Upper lobe of left lung (tissue), 6 donors: ENCODE results near the gene VPS13D. TPM values are rescaled to one million over a fixed set of nuclear protein-coding genes. Genes with fewer than 3 reads are reported as not detected.

Experiments used
- ATAC-seq, 2 donors: fragments of 200-7000 bp; cut with Tn5 transposase; one replicate each; pipeline ENCODE4 v1.9.1; 2022; ENCODE audit warnings: mild to moderate bottlenecking in 2 of 2, moderate library complexity in 2 of 2; ENCODE audit not compliant: low FRiP score in 2 of 2
- DNase-seq, 2 donors: peaks; one replicate each; pipeline ENCODE4 v3.0.0-alpha.2; 2019 to 2020
- H3K27ac ChIP-seq, 4 donors: fragments of 200-600 bp; sonication (generic); one replicate each; pipeline ENCODE4 v1.5.1; 2016 to 2019
- H3K27me3 ChIP-seq, 4 donors: fragments of 200-600 bp; sonication (generic); one replicate each; pipeline ENCODE4 v1.5.1; 2017 to 2019
- H3K36me3 ChIP-seq, 4 donors: fragments of 200-600 bp; sonication (generic); one replicate each; pipeline ENCODE4 v1.5.1; 2016 to 2019
- H3K4me1 ChIP-seq, 4 donors: fragments of 200-600 bp; sonication (generic); one replicate each; pipeline ENCODE4 v1.5.1; 2018 to 2019
- H3K4me3 ChIP-seq, 4 donors: fragments of 200-600 bp; sonication (generic); one replicate each; pipeline ENCODE4 v1.5.1; 2017 to 2019; ENCODE audit warnings: mild to moderate bottlenecking in 2 of 4, moderate library complexity in 1 of 4
- H3K9me3 ChIP-seq, 4 donors: fragments of 200-600 bp; sonication (generic); one replicate each; pipeline ENCODE4 v1.5.1; 2018 to 2019
- CTCF ChIP-seq, 6 experiments: fragments of 450-650 bp in 4 of 6; fragments of 200-600 bp in 2 of 6; sonication (generic) in 2 of 6; IDR thresholded peaks; one replicate each; pipeline ENCODE4 v1.5.1; 2016 to 2019; ENCODE audit warnings: antibody characterized with exemption in 6 of 6
- EP300 ChIP-seq, 4 donors: sonication (generic); formaldehyde crosslinking; IDR thresholded peaks; one replicate each; pipeline ENCODE4 v1.5.1; 2017; ENCODE audit warnings: antibody characterized with exemption in 4 of 4, control low read depth in 2 of 4
- POLR2A ChIP-seq, 4 donors: fragments of 450-650 bp; IDR thresholded peaks; one replicate each; pipeline ENCODE4 v1.5.1; 2016 to 2017; ENCODE audit warnings: antibody characterized with exemption in 4 of 4, mild to moderate bottlenecking in 2 of 4
- POLR2AphosphoS5 ChIP-seq, 2 donors: sonication (generic); formaldehyde crosslinking; IDR thresholded peaks; one replicate each; pipeline ENCODE4 v1.5.1; 2017; ENCODE audit warnings: antibody characterized with exemption in 2 of 2
- WGBS, 2 donors: methylation state at CpG; one replicate each; pipeline ENCODE4 v1.1.5; 2017 to 2018; 5-methylcytosine and 5-hydroxymethylcytosine counted together
- total RNA-seq, 6 donors: library from RNA; depleted of rRNA in 4 of 6; stranded (reverse); fragments of >200 nt in 4 of 6; gene quantifications; one replicate each; pipeline versions ENCODE4 v1.1.0 to v1.2.1, GENCODE V29; 2016 to 2021
- donor health status: DM: no; HTN: no; CAD: no; lungs with moderate emphysema.
- donor health status: DM: no; HTN: yes; CAD: no; lungs with severe emphysema.

Gene VPS13D
- total RNA-seq, 6 donors from 2014 or later = 54.9 to 181 (median 87.9) TPM

DNA sequence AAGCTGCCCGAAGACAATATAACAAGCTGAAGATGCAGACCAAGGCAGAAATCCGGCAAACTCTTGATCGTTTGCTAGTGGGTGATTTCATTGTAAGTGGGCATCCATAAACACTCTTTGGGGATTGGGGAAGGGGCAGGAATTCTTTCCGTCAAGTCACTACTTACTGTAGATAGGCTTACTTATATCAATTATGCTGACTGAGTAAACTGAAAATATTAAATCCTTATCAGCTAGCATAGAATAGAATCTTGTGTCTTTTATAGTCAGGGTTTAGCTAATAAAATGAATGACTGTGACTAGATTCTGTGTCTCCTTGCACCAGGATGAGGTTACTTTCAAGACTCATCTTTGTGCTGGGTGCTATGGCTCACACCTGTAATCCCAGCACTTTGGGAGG lies 41.2 kb downstream of the VPS13D start:
- 94 to 99% methylated on average over 4 of the region's 4 CpGs for WGBS, 2 donors
- Histone ChIP-seq H3K27me3 (no peaks in the 10 kb centered on the region), H3K4me3 (no peak overlapping the region), H3K36me3 (peaks cover 39 to 100% (median 81%) of the 10 kb centered on the region in 4 donors), H3K27ac (no peak overlapping the region), H3K9me3 (no peaks in the 10 kb centered on the region), H3K4me1 (no peaks in the 10 kb centered on the region)
- DNase-seq (no peak), ATAC-seq (no peak)
- TF ChIP-seq POLR2A (IDR thresholded peaks at IDR 0.05) = no peak
- no peak for TF ChIP-seq POLR2AphosphoS5 (IDR thresholded peaks at IDR 0.05)
- TF ChIP-seq EP300 (IDR thresholded peaks at IDR 0.05) = no peak
- TF ChIP-seq CTCF (IDR thresholded peaks at IDR 0.05) = no peak

DNA sequence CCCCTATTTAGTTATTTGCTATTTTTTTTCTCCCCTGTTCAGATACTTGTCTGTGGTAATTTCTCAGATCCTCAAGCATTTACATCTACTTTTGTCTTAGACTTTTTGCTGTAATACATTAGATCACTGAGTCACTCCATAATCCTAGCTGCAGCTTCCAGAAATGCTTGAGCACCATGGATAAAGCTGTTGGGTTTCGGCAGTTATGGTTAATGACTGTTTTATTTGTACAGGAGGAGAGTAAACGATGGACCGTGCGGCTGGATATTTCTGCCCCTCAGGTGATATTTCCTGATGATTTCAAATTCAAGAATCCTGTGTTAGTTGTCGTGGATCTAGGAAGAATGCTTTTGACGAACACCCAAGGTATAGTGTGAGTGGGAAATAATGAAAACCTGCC lies 42.9 kb downstream of the VPS13D start:
- no peaks in the 10 kb centered on the region for H3K27me3 ChIP-seq
- no peak for ATAC-seq

GRCh38 chr1:12275370-12275769 lies 45.5 kb downstream of the VPS13D start:
- Histone ChIP-seq H3K27me3 (no peaks in the 10 kb centered on the region), H3K36me3 (peaks cover 29 to 98% (median 71%) of the 10 kb centered on the region in 4 donors), H3K9me3 (no peaks in the 10 kb centered on the region), H3K4me1 (peaks cover 0 to 6% (median 0%) of the 10 kb centered on the region in 4 donors), H3K27ac (no peak overlapping the region), H3K4me3 (no peak overlapping the region)
- peak in 4 of 6 experiments; percentile 25 to 51 (median 43) for TF ChIP-seq CTCF (IDR thresholded peaks at IDR 0.05)
- TF ChIP-seq EP300 (IDR thresholded peaks at IDR 0.05) = no peak
- ATAC-seq = no peak
- WGBS, 2 donors = 60 to 62% methylated on average over 4 of the region's 4 CpGs
- no peak for DNase-seq

More for the DNA sequence above, 42.9 kb downstream of the VPS13D start:
- no peak for TF ChIP-seq EP300 (IDR thresholded peaks at IDR 0.05)
- no peaks in the 10 kb centered on the region for H3K9me3 ChIP-seq
- H3K36me3 ChIP-seq = peaks cover 42 to 100% (median 85%) of the 10 kb centered on the region in 4 donors
- WGBS, 2 donors = 87 to 88% methylated on average over 6 of the region's 6 CpGs
- no peak for DNase-seq
- no peak overlapping the region for H3K27ac ChIP-seq
- H3K4me1 ChIP-seq = peaks cover 0 to 2% (median 0%) of the 10 kb centered on the region in 4 donors
- no peak overlapping the region for H3K4me3 ChIP-seq

- no peak for DNase-seq
- TF ChIP-seq CTCF (IDR thresholded peaks at IDR 0.05) = peak in 3 of 6 experiments; percentile 19 to 42 (median 19)
- TF ChIP-seq EP300 (IDR thresholded peaks at IDR 0.05) = no peak
- no peak for TF ChIP-seq POLR2AphosphoS5 (IDR thresholded peaks at IDR 0.05)
- no peaks in the 10 kb centered on the region for H3K27me3 ChIP-seq
- 75 to 81% methylated on average over 7 of the region's 7 CpGs for WGBS, 2 donors
- H3K9me3 ChIP-seq = no peaks in the 10 kb centered on the region
- H3K4me3 ChIP-seq = no peak overlapping the region
- peaks cover 24 to 92% (median 65%) of the 10 kb centered on the region in 4 donors for H3K36me3 ChIP-seq
- no peak for ATAC-seq
- peaks cover 0 to 6% (median 0%) of the 10 kb centered on the region in 4 donors for H3K4me1 ChIP-seq
- H3K27ac ChIP-seq = no peak overlapping the region
Observed at GRCh38 chr1:12276225-12276624, 46.4 kb downstream of the VPS13D start.

DNA sequence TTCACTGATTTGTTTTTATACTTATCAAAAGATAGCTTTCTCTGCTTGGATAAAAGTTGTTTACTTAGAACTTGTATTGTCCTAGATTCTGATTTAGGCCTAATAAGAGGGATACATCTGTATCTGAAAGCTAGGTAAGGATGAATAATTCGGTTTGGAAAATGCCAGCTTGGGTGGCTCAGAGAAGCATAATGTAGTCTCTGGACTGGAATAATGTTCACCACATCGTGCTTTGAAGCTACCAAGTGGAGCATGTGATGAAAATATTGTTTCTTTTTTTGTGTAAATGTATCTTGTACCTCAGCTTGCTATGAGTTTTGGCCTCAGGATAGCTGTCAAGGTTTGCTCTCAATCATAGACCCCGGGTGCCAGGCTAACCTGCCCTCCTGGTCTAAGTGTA lies 49.2 kb downstream of the VPS13D start:
- H3K9me3 ChIP-seq = no peaks in the 10 kb centered on the region
- no peak for DNase-seq
- H3K36me3 ChIP-seq = peaks cover 18 to 90% (median 61%) of the 10 kb centered on the region in 4 donors
- TF ChIP-seq POLR2A (IDR thresholded peaks at IDR 0.05) (no peak), CTCF (IDR thresholded peaks at IDR 0.05) (no peak), POLR2AphosphoS5 (IDR thresholded peaks at IDR 0.05) (no peak)
- H3K4me3 ChIP-seq = no peak overlapping the region
- no peak overlapping the region for H3K27ac ChIP-seq
- peaks cover 0 to 6% (median 0%) of the 10 kb centered on the region in 4 donors for H3K4me1 ChIP-seq
- 90 to 92% methylated on average over 3 of the region's 3 CpGs for WGBS, 2 donors
- no peak for ATAC-seq
- H3K27me3 ChIP-seq = no peaks in the 10 kb centered on the region
